Right lobe of liver (tissue), 4 donors: Measurements from ENCODE around the gene MICU1.

Experiments
- CTCF ChIP-seq, 4 donors: fragments of 200-600 bp in 3 of 4; fragments of 450-650 bp in 1 of 4; IDR thresholded peaks; one replicate each; pipeline versions ENCODE4 v1.5.1 to v1.8.0; 2016 to 2022; ENCODE audit warnings: antibody characterized with exemption in 4 of 4, mild to moderate bottlenecking in 2 of 4
- POLR2A ChIP-seq: fragments of 450-650 bp; IDR thresholded peaks from one replicate; pipeline ENCODE4 v1.6.1; 2017; ENCODE audit warnings: antibody characterized with exemption, mild to moderate bottlenecking
- donor health status: DM: no; HTN: no; CAD: no.
- donor health status: DM: no; HTN: no; CAD: no.
- donor health status: DM: no; HTN: yes; CAD: no.

- TF ChIP-seq CTCF (IDR thresholded peaks at IDR 0.05), result no peak
- TF ChIP-seq POLR2A, result no peak
Measured at GRCh38 chr10:72417971-72418370, 207.9 kb downstream of the MICU1 start.
